ENCODE data around the gene MVP. TPM values are rescaled to one million over a fixed set of nuclear protein-coding genes. Genes with fewer than 3 reads are reported as not detected.
A peak's percentile ranks its signal among the peaks of the same experiment; 100 is the strongest.

MVP gene
- polyA plus RNA-seq, 1 donor from 2014 or later: 2.5 TPM

DNA sequence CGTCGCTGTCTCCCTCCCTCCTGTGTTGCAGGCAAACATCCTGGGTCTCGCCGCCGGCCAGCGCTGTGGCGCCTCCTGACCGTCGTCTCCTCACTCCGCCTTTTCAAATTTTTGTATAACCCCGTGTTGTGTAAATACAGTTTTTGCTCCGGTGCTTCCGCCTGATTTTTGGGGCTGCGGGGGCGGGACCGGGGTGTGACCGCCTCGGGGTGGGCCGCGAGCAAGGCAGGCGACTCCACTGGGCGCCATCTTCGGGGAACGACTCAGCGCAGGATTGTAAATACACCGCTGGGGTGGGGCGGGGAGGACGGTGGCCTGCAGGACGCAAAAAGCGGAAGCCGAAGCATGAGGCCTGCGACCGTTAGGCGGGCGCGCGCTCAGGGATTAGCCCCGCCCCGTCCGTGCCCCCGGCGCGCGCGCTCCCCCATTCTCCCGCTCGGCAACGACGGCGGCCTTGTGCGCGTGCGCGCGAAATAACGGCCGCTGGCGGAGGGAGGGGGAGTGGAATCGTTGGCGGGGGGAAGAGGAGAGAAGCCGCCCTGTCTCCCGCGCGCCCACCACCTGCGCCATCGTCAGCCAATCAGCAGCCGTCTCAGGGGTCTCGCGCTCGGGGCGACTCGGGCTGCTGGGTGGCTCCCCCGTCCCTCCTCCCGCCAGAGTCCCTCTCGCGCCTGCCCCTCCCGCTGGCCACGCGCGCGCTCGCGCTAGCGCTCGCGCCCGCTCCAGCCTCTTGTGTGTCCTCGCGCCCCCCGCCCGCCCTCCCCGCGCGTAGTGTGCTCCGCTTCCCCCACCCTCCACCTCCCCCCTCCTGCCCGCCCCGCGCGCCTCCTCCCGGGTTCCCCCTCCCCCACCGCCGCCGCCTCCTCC lies 14.8 kb upstream of the MVP start:
- peaks cover 25% of the 10 kb centered on the region for H3K79me2 ChIP-seq (replicated peaks; ENCODE audit: insufficient read depth, low read length)
- H3K27me3 ChIP-seq (ENCODE audit: insufficient read depth, low read depth, low read length): no peaks in the 10 kb centered on the region
- no peaks in the 10 kb centered on the region for H3K9me2 ChIP-seq (ENCODE audit: insufficient read depth, low read length)
- H3K4me3 ChIP-seq (ENCODE audit: low read length): peak overlapping the region; percentile 93
- no peaks in the 10 kb centered on the region for H3K9me3 ChIP-seq (ENCODE audit: low read length)
- TF ChIP-seq TAF1 (IDR thresholded peaks at IDR 0.05; ENCODE audit: low read depth) (peak; percentile 94), RAD21 (conservative IDR thresholded peaks at IDR 0.05) (peak; percentile 24), MXI1 (conservative IDR thresholded peaks at IDR 0.05; ENCODE audit: poor library complexity, severe bottlenecking) (peak; percentile 75), EZH2 (IDR thresholded peaks at IDR 0.05; ENCODE audit: borderline replicate concordance, insufficient read depth, low read length, poor library complexity, severe bottlenecking) (no peak), EP300 (conservative IDR thresholded peaks at IDR 0.05; ENCODE audit: poor library complexity, severe bottlenecking) (peak; percentile 63), SMC3 (conservative IDR thresholded peaks at IDR 0.05; ENCODE audit: poor library complexity) (peak; percentile 53), POLR2AphosphoS5 (IDR thresholded peaks at IDR 0.05) (peak; percentile 97)
- TF ChIP-seq, protein P1, sequence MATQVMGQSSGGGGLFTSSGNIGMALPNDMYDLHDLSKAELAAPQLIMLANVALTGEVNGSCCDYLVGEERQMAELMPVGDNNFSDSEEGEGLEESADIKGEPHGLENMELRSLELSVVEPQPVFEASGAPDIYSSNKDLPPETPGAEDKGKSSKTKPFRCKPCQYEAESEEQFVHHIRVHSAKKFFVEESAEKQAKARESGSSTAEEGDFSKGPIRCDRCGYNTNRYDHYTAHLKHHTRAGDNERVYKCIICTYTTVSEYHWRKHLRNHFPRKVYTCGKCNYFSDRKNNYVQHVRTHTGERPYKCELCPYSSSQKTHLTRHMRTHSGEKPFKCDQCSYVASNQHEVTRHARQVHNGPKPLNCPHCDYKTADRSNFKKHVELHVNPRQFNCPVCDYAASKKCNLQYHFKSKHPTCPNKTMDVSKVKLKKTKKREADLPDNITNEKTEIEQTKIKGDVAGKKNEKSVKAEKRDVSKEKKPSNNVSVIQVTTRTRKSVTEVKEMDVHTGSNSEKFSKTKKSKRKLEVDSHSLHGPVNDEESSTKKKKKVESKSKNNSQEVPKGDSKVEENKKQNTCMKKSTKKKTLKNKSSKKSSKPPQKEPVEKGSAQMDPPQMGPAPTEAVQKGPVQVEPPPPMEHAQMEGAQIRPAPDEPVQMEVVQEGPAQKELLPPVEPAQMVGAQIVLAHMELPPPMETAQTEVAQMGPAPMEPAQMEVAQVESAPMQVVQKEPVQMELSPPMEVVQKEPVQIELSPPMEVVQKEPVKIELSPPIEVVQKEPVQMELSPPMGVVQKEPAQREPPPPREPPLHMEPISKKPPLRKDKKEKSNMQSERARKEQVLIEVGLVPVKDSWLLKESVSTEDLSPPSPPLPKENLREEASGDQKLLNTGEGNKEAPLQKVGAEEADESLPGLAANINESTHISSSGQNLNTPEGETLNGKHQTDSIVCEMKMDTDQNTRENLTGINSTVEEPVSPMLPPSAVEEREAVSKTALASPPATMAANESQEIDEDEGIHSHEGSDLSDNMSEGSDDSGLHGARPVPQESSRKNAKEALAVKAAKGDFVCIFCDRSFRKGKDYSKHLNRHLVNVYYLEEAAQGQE (IDR thresholded peaks at IDR 0.05; ENCODE audit: borderline replicate concordance): peak; percentile 93
- TF ChIP-seq, protein P2, sequence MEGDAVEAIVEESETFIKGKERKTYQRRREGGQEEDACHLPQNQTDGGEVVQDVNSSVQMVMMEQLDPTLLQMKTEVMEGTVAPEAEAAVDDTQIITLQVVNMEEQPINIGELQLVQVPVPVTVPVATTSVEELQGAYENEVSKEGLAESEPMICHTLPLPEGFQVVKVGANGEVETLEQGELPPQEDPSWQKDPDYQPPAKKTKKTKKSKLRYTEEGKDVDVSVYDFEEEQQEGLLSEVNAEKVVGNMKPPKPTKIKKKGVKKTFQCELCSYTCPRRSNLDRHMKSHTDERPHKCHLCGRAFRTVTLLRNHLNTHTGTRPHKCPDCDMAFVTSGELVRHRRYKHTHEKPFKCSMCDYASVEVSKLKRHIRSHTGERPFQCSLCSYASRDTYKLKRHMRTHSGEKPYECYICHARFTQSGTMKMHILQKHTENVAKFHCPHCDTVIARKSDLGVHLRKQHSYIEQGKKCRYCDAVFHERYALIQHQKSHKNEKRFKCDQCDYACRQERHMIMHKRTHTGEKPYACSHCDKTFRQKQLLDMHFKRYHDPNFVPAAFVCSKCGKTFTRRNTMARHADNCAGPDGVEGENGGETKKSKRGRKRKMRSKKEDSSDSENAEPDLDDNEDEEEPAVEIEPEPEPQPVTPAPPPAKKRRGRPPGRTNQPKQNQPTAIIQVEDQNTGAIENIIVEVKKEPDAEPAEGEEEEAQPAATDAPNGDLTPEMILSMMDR (IDR thresholded peaks at IDR 0.05; ENCODE audit: poor library complexity, severe bottlenecking): no peak
- peak overlapping the region; percentile 98 for H3K27ac ChIP-seq (ENCODE audit: low read length)
- H3K9ac ChIP-seq (ENCODE audit: low read length): peak overlapping the region; percentile 94
- H3K4me2 ChIP-seq (ENCODE audit: low read length): peak overlapping the region; percentile 91
- H2AFZ ChIP-seq (ENCODE audit: low read depth, low read length): peak overlapping the region; percentile 73
- peaks cover 7% of the 10 kb centered on the region for H3F3A ChIP-seq (ENCODE audit: insufficient read depth, low read length, poor library complexity, severe bottlenecking)
- peaks cover 3% of the 10 kb centered on the region for H4K20me1 ChIP-seq (ENCODE audit: insufficient read depth)
- no peaks in the 10 kb centered on the region for H3K36me3 ChIP-seq (ENCODE audit: insufficient read depth, low read length)

GRCh38 chr16:29806099-29806579 lies 14.1 kb upstream of the MVP start, which contains the start of gene MAZ:
MAZ (plus strand) TSS chr16:29806529; CDS start chr16:29806702, 173 bp downstream.
- TF ChIP-seq POLR2AphosphoS5 (IDR thresholded peaks at IDR 0.05): no peak
- no peak for TF ChIP-seq TAF1 (IDR thresholded peaks at IDR 0.05; ENCODE audit: low read depth)
- TF ChIP-seq, protein P2 (IDR thresholded peaks at IDR 0.05; ENCODE audit: poor library complexity, severe bottlenecking): no peak
- TF ChIP-seq MXI1 (conservative IDR thresholded peaks at IDR 0.05; ENCODE audit: poor library complexity, severe bottlenecking): no peak
- no peak for TF ChIP-seq EZH2 (IDR thresholded peaks at IDR 0.05; ENCODE audit: borderline replicate concordance, insufficient read depth, low read length, poor library complexity, severe bottlenecking)
- TF ChIP-seq RAD21 (conservative IDR thresholded peaks at IDR 0.05): no peak
- no peak for TF ChIP-seq EP300 (conservative IDR thresholded peaks at IDR 0.05; ENCODE audit: poor library complexity, severe bottlenecking)
- TF ChIP-seq SMC3 (conservative IDR thresholded peaks at IDR 0.05; ENCODE audit: poor library complexity): no peak
- Histone ChIP-seq H3K79me2 (replicated peaks; ENCODE audit: insufficient read depth, low read length) (peaks cover 25% of the 10 kb centered on the region), H3K27ac (ENCODE audit: low read length) (peak within 1 kb of the TSS; percentile 98), H3F3A (ENCODE audit: insufficient read depth, low read length, poor library complexity, severe bottlenecking) (peaks cover 7% of the 10 kb centered on the region), H3K4me2 (ENCODE audit: low read length) (peak within 1 kb of the TSS; percentile 69), H4K20me1 (ENCODE audit: insufficient read depth) (peaks cover 3% of the 10 kb centered on the region), H3K36me3 (ENCODE audit: insufficient read depth, low read length) (no peaks in the 10 kb centered on the region), H2AFZ (ENCODE audit: low read depth, low read length) (no peak within 1 kb of the TSS), H3K9me2 (ENCODE audit: insufficient read depth, low read length) (no peaks in the 10 kb centered on the region), H3K27me3 (ENCODE audit: insufficient read depth, low read depth, low read length) (no peaks in the 10 kb centered on the region), H3K9ac (ENCODE audit: low read length) (peak within 1 kb of the TSS; percentile 99), H3K4me3 (ENCODE audit: low read length) (peak within 1 kb of the TSS; percentile 100), H3K9me3 (ENCODE audit: low read length) (no peaks in the 10 kb centered on the region)

All from neural cell (in vitro differentiated cells).